GM12878 (cell line): ENCODE data around the gene LRRC8A. TPM values are rescaled to one million over a fixed set of nuclear protein-coding genes. Genes with fewer than 3 reads are reported as not detected.

Experiments
- ATAC-seq: fragments of 200-7000 bp; cut with Tn5 transposase; 3 replicates; pipeline ENCODE4 v1.9.1; 2020; ENCODE audit warnings: mild to moderate bottlenecking, moderate library complexity
- BruUV-seq: library from RNA; stranded (reverse); fragments of 400-500 nt; replicated peaks from 2 replicates; lab custom pipeline; 2021; lab: Mats Ljungman, UMichigan
- CTCF ChIA-PET: fragments of 300-600 bp; sonication (Branson Sonifier 250); formaldehyde crosslinking; extraction: SDS; loops from one replicate; lab custom pipeline; 2021; ENCODE audit warnings: inconsistent platforms; lab: Yijun Ruan, JAX
- POLR2A ChIA-PET: fragments of 350-600 bp; formaldehyde crosslinking; extraction: SDS; loops from one replicate; lab custom pipeline; 2021; ENCODE audit warnings: inconsistent platforms; lab: Charles Lee
- RAD21 ChIA-PET: fragments of 300-600 bp; sonication (Branson Sonifier 250); formaldehyde crosslinking; loops from one replicate; lab custom pipeline; 2023; ENCODE audit warnings: antibody characterized with exemption; ENCODE audit not compliant: unreplicated experiment; lab: Charles Lee
- SMC1A ChIA-PET: fragments of 300-600 bp; sonication (Branson Sonifier 250); formaldehyde crosslinking; loops from one replicate; lab custom pipeline; 2023; ENCODE audit not compliant: unreplicated experiment, uncharacterized antibody; lab: Charles Lee
- DNase-seq: peaks from one replicate; pipeline ENCODE4 v3.0.0-alpha.2; 2011; ENCODE audit warnings: low read depth, low spot score
- FAIRE-seq: peaks from 3 replicates; lab custom pipeline; 2011; peaks lifted over from hg19 to GRCh38; lab: Jason Lieb, UNC
- H2AFZ ChIP-seq: 2 replicates; pipeline ENCODE4 v1.6.0; 2011; ENCODE audit warnings: low read depth, low read length, control low read depth; ENCODE audit not compliant: control insufficient read depth
- H3K27ac ChIP-seq: 2 replicates; pipeline ENCODE4 v1.5.1; 2011; ENCODE audit warnings: control low read depth; ENCODE audit not compliant: control insufficient read depth, insufficient read depth
- H3K27me3 ChIP-seq, 2 experiments: replicated peaks in 1 of 2; 2 replicates each; pipeline versions ENCODE4 v1.6.0 to v1.6.1; 2011; ENCODE audit warnings: low read length in 1 of 2; ENCODE audit not compliant: control insufficient read depth in 2 of 2, insufficient read depth in 2 of 2
- H3K36me3 ChIP-seq, 2 experiments: 2 replicates each; pipeline ENCODE4 v1.5.1; 2011; ENCODE audit warnings: low read length in 1 of 2; ENCODE audit not compliant: control insufficient read depth in 2 of 2, insufficient read depth in 2 of 2
- H3K4me1 ChIP-seq: 2 replicates; pipeline ENCODE4 v1.6.1; 2011; ENCODE audit warnings: mild to moderate bottlenecking, low read length, moderate library complexity, mixed read lengths; ENCODE audit not compliant: control insufficient read depth, insufficient read depth
- H3K4me2 ChIP-seq: 2 replicates; pipeline ENCODE4 v1.6.0; 2011; ENCODE audit warnings: control low read depth; ENCODE audit not compliant: control insufficient read depth, insufficient read depth
- H3K4me3 ChIP-seq: fragments of 200-600 bp; sonication (generic); 2 replicates; pipeline ENCODE4 v1.5.1; 2016
- H3K79me2 ChIP-seq: 2 replicates; pipeline ENCODE4 v1.6.0; 2011; ENCODE audit warnings: low read length; ENCODE audit not compliant: control insufficient read depth, insufficient read depth
- H3K9ac ChIP-seq: 2 replicates; pipeline ENCODE4 v1.8.0; 2011; ENCODE audit warnings: low read length, control low read depth, mixed read lengths; ENCODE audit not compliant: control insufficient read depth, insufficient read depth
- H3K9me3 ChIP-seq: replicated peaks from 3 replicates; pipeline ENCODE4 v1.5.1; 2011; ENCODE audit warnings: mild to moderate bottlenecking, low read length; ENCODE audit not compliant: control insufficient read depth, insufficient read depth
- H4K20me1 ChIP-seq: 2 replicates; pipeline ENCODE4 v1.6.0; 2011; ENCODE audit not compliant: control insufficient read depth, insufficient read depth
- CREM ChIP-seq: IDR thresholded peaks from 2 replicates; pipeline ENCODE4 v1.6.1; 2014; ENCODE audit warnings: antibody characterized with exemption, low read depth
- EP300 ChIP-seq, 2 experiments: fragments of 150-350 bp in 1 of 2; IDR thresholded peaks; 2 replicates each; pipeline ENCODE4 v1.6.1; 2011 to 2012; ENCODE audit warnings: low read depth in 2 of 2, low read length in 2 of 2, borderline replicate concordance in 1 of 2, improper control_type of control experiment in 1 of 2, inconsistent platforms in 1 of 2; ENCODE audit not compliant: control insufficient read depth in 1 of 2
- MXI1 ChIP-seq: fragments of 150-350 bp; IDR thresholded peaks from 2 replicates; pipeline ENCODE4 v1.6.1; 2011; ENCODE audit warnings: low read depth, mild to moderate bottlenecking, inconsistent platforms, low read length, improper control_type of control experiment
- NFYB ChIP-seq: IDR thresholded peaks from 2 replicates; pipeline ENCODE4 v1.6.1; 2011; ENCODE audit warnings: low read depth, mild to moderate bottlenecking, low read length, improper control_type of control experiment, moderate library complexity; ENCODE audit not compliant: insufficient read depth
- PAX5 ChIP-seq: IDR thresholded peaks from 2 replicates; pipeline ENCODE4 v1.6.1; 2011; ENCODE audit warnings: low read depth, low read length, borderline replicate concordance
- SMARCA5 ChIP-seq: fragments of 450-650 bp; IDR thresholded peaks from 2 replicates; pipeline ENCODE4 v1.6.1; 2017; ENCODE audit warnings: mild to moderate bottlenecking
- ZNF24 ChIP-seq: fragments of 450-650 bp; IDR thresholded peaks from 2 replicates; pipeline ENCODE4 v1.6.1; 2017; ENCODE audit warnings: antibody characterized with exemption, mild to moderate bottlenecking
- ZZZ3 ChIP-seq: IDR thresholded peaks from 2 replicates; pipeline ENCODE4 v1.6.1; 2011; ENCODE audit warnings: low read depth; ENCODE audit not compliant: control insufficient read depth, insufficient read length
- WGBS: methylation state at CpG from one replicate; pipeline ENCODE4 v1.1.6; 2016; ENCODE audit warnings: low lambda C conversion rate; ENCODE audit not compliant: insufficient replicate concordance, insufficient coverage; ENCODE audit errors: missing lambda C conversion rate; 5-methylcytosine and 5-hydroxymethylcytosine counted together
- in situ Hi-C: fragments of 300-500 bp; cut with MboI; formaldehyde crosslinking; loops from 9 replicates; pipeline ENCODE4 v1.14.3; 2018; ENCODE audit warnings: mixed read lengths
- intact Hi-C: fragments of 100-400 bp; cut with micrococcal nuclease; formaldehyde crosslinking; loops from one replicate; pipeline ENCODE4 v1.14.2; 2022; ENCODE audit not compliant: unreplicated experiment
- polyA plus RNA-seq, 11 experiments: library from polyadenylated mRNA; depleted of rRNA in 4 of 11; unstranded in 6 of 11; stranded (reverse) in 5 of 11; fragments of >200 nt; fragmentation: Nextera tagmentation in 4 of 11; fragmentation: Illumina TruSeq in 1 of 11; extraction: Ambion mirVana in 4 of 11; extraction: Trizol in 1 of 11; gene quantifications; 1 replicate in 1 of 11; 2 replicates in 10 of 11; pipeline versions ENCODE4 v1.2.1 to v1.2.3, GENCODE V29; 2011 to 2016; ENCODE audit warnings: inconsistent platforms in 2 of 11, missing spikeins in 2 of 11, low read depth in 1 of 11
- total RNA-seq, 4 experiments: library from RNA; depleted of rRNA in 3 of 4; stranded (reverse); fragments of >200 nt in 3 of 4; fragmentation: Illumina TruSeq in 1 of 4; extraction: Trizol in 1 of 4; gene quantifications; 2 replicates each; pipeline versions ENCODE4 v1.2.1 to v1.2.3, GENCODE V29; 2013 to 2021
- TF ChIP-seq, protein P1 (sequence below): IDR thresholded peaks from 2 replicates; pipeline ENCODE4 v1.6.1; 2012; ENCODE audit warnings: low read depth, low read length, improper control_type of control experiment
- TF ChIP-seq, protein P2 (sequence below), 3 experiments: IDR thresholded peaks in 2 of 3; conservative IDR thresholded peaks in 1 of 3; 2 replicates each; pipeline ENCODE4 v1.5.1; 2011; ENCODE audit warnings: low read depth in 3 of 3, low read length in 3 of 3, mild to moderate bottlenecking in 3 of 3, control low read depth in 2 of 3, moderate library complexity in 2 of 3, inconsistent platforms in 1 of 3, mixed read lengths in 1 of 3; ENCODE audit not compliant: control insufficient read depth in 2 of 3, insufficient read depth in 1 of 3; ENCODE audit errors: extremely low read depth in 1 of 3

Gene LRRC8A
- total and polyA plus RNA-seq, 10 of the 15 experiments (the other 5 are each of a cell fraction or from before 2014, with no cell fraction given): 1.6 to 15.9 (median 9.7) TPM

DNA sequence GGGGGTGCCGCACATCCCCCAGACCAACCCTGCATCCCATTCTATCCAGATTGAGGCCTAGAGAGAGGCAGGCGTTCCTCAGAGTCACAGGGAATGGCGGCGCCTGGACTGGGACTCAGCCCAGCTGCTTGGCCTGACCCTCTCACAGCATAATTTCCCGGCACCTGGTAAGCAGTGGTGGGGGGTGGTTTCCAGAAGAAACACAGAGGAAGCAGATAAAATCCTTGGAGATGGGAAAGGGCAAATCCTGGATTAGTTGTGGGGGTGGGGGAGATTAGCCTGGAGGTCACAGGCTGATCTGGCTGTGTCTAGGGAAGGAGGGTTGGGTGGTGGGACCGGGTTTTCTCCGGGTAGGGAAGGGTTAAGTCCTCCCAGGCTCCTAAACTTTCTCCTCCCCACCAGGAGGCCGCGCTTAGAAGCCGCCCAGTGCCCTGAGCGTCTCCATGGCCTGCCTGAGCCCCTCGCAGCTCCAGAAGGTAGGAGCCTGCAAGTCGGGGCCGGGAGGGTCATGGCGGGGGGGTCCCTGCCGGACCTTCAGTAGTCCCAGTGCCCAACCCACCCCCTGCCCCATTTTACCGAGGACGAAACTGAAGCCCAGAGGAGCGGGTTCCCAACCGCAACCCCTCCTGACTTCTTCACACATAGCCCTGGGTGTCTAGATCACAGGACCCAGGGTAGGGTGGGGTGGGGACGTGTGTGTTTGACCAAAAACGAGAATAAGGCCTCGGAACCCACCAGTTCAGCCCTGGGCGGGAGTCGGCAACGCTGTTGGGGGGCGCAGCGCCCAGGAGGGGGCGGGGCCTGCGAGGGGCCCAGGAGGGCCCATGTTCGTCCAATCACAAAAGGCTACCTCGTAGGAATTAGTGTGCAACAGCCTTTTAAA lies 40.2 kb downstream of the LRRC8A start (continued):
- TF ChIP-seq MXI1: no peak
- TF ChIP-seq, protein P1, sequence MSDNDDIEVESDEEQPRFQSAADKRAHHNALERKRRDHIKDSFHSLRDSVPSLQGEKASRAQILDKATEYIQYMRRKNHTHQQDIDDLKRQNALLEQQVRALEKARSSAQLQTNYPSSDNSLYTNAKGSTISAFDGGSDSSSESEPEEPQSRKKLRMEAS: no peak
- TF ChIP-seq EP300 (IDR thresholded peaks at IDR 0.05; ENCODE audit: borderline replicate concordance in 1 of 2, control insufficient read depth in 1 of 2, low read depth in 2 of 2, low read length in 2 of 2): no peak
- TF ChIP-seq PAX5: no peak
- no peak for TF ChIP-seq SMARCA5

DNA sequence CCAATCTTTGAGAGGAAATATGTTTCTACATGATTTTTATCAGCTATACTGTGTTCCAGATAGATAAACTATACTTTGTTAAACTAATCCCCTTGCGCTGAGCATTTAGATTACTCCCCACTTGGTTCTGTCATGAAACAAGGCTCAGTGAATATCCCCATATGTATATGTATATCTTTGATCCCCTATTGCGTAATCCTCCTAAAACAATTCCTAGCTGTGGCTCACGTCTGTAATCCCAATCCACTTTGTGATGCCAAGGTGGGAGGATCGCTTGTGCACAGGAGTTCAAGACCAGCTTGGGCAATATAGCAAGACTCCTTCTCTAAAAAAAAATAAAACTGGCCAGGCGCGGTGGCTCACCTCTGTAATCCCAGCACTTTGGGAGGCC lies 41.6 kb downstream of the LRRC8A start:
- 75% methylated on average over 6 of the region's 6 CpGs for WGBS
- no peaks in the 10 kb centered on the region for H3K27me3 ChIP-seq
- H3K27ac ChIP-seq: no peak overlapping the region
- no peaks in the 10 kb centered on the region for H3K36me3 ChIP-seq
- RAD21 ChIA-PET: interaction anchor here (1.4 to 4.2 kb wide), 2 partner anchors 61 to 105 kb away, joined by 3 to 23 read pairs; partner anchors contain the start of gene ENDOG
- DNase-seq: no peak
- TF ChIP-seq, protein P2, sequence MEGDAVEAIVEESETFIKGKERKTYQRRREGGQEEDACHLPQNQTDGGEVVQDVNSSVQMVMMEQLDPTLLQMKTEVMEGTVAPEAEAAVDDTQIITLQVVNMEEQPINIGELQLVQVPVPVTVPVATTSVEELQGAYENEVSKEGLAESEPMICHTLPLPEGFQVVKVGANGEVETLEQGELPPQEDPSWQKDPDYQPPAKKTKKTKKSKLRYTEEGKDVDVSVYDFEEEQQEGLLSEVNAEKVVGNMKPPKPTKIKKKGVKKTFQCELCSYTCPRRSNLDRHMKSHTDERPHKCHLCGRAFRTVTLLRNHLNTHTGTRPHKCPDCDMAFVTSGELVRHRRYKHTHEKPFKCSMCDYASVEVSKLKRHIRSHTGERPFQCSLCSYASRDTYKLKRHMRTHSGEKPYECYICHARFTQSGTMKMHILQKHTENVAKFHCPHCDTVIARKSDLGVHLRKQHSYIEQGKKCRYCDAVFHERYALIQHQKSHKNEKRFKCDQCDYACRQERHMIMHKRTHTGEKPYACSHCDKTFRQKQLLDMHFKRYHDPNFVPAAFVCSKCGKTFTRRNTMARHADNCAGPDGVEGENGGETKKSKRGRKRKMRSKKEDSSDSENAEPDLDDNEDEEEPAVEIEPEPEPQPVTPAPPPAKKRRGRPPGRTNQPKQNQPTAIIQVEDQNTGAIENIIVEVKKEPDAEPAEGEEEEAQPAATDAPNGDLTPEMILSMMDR (IDR thresholded peaks at IDR 0.05 in 2 of 3, conservative IDR thresholded peaks at IDR 0.05 in 1 of 3; ENCODE audit: control insufficient read depth in 2 of 3, extremely low read depth in 1 of 3, insufficient read depth in 1 of 3, low read depth in 3 of 3, low read length in 3 of 3): no peak
- TF ChIP-seq ZZZ3: no peak
- no peak for TF ChIP-seq ZNF24
- no peak for TF ChIP-seq NFYB
- TF ChIP-seq, protein P1: no peak
- TF ChIP-seq CREM: no peak
- TF ChIP-seq, all 136 proteins: peak for 0
- Histone ChIP-seq H3K79me2 (no peaks in the 10 kb centered on the region), H2AFZ (no peak overlapping the region), H3K4me1 (no peaks in the 10 kb centered on the region), H3K4me3 (no peak overlapping the region), H3K9ac (no peak overlapping the region), H3K9me3 (no peaks in the 10 kb centered on the region), H4K20me1 (no peaks in the 10 kb centered on the region), H3K4me2 (no peak overlapping the region)
- POLR2A ChIA-PET: no interaction called here
- intact Hi-C loops: no loop called here
- no TSS peak for BruUV-seq
- no peak for ATAC-seq
- SMC1A ChIA-PET: interaction anchor here (1.4 to 2.4 kb wide), 2 partner anchors 60 to 62 kb away, joined by 3 to 7 read pairs; no protein-coding TSS in a partner anchor
- FAIRE-seq: no peak
- in situ Hi-C loops: no loop called here
- CTCF ChIA-PET: interaction anchor here (1.2 to 8.0 kb wide), 3 partner anchors 13 to 58 kb away, joined by 4 to 158 read pairs (median 5); no protein-coding TSS in a partner anchor
